IPS-18c (cell line): ENCODE data around the gene H1-8.

ENCODE experiments used
- H3K4me3 ChIP-seq: 2 replicates; pipeline ENCODE4 v1.7.0; 2013; ENCODE audit warnings: low read depth, mild to moderate bottlenecking, low read length, moderate library complexity; ENCODE audit not compliant: insufficient read depth
- H3K9me3 ChIP-seq: one replicate; pipeline ENCODE4 v1.6.1; 2013; ENCODE audit warnings: mild to moderate bottlenecking, low read length, moderate library complexity; ENCODE audit not compliant: control insufficient read depth, insufficient read depth

Gene H1-8

GRCh38 chr3:129575997-129576384, 33.0 kb downstream of the H1-8 start:
- H3K4me3 ChIP-seq: no peak overlapping the region
- no peaks in the 10 kb centered on the region for H3K9me3 ChIP-seq

GRCh38 chr3:129576514-129577352, 33.8 kb downstream of the H1-8 start:
- Histone ChIP-seq H3K4me3 (no peak overlapping the region), H3K9me3 (no peaks in the 10 kb centered on the region)

GRCh38 chr3:129577366-129577765, 34.4 kb downstream of the H1-8 start:
- H3K9me3 ChIP-seq: no peaks in the 10 kb centered on the region
- no peak overlapping the region for H3K4me3 ChIP-seq

- H3K4me3 ChIP-seq: no peak overlapping the region
- no peaks in the 10 kb centered on the region for H3K9me3 ChIP-seq
Observed at GRCh38 chr3:129577925-129578786, 35.2 kb downstream of the H1-8 start.

DNA sequence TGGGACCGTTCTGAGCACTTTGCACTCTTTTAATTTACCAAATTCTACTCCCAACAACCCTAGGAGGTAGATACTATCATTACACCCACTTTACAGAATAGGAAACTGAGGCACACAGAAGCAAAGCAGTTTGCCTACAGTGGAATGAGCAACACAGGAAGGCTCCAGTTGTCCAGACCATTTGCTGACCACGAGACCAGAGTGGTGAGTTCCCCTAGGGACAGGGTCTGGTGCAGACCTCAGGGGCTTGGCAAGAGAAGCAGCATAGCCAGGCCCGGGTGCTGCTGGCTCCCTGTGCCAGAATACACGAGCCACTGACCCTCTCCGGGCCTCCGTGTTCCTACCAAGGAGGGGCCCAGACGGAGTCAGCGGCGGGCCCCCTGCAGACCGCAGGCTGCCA, 37.0 kb downstream of the H1-8 start:
- Histone ChIP-seq H3K9me3 (no peaks in the 10 kb centered on the region), H3K4me3 (no peak overlapping the region)

- no peak overlapping the region for H3K4me3 ChIP-seq
- H3K9me3 ChIP-seq: no peaks in the 10 kb centered on the region
Observed at GRCh38 chr3:129581623-129582022, 38.6 kb downstream of the H1-8 start.

- Histone ChIP-seq H3K4me3 (no peak overlapping the region), H3K9me3 (no peaks in the 10 kb centered on the region)
Observed at GRCh38 chr3:129582799-129583198, 39.8 kb downstream of the H1-8 start.

DNA sequence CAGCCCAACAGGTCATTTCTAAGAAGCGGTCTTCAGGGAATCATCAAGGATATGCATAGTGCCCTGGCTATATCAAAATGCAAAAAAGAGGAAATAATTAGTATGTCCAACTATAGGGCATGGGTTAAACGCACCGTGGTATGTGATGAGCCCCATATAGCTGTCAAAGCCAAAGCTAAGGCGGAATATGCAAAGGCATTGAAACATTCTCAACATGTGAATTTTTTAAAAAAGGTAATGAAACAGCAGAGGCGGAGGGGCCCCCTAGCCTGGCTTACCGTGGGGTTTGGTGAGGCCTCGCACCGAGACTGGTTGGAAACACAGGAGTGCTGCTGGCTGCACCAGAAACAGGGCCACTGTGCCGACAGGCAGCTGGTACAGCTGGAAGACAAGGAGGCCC, 40.3 kb downstream of the H1-8 start:
- H3K4me3 ChIP-seq: no peak overlapping the region
- no peaks in the 10 kb centered on the region for H3K9me3 ChIP-seq

- Histone ChIP-seq H3K9me3 (no peaks in the 10 kb centered on the region), H3K4me3 (no peak overlapping the region)
Observed at GRCh38 chr3:129584631-129585030, 41.7 kb downstream of the H1-8 start.

DNA sequence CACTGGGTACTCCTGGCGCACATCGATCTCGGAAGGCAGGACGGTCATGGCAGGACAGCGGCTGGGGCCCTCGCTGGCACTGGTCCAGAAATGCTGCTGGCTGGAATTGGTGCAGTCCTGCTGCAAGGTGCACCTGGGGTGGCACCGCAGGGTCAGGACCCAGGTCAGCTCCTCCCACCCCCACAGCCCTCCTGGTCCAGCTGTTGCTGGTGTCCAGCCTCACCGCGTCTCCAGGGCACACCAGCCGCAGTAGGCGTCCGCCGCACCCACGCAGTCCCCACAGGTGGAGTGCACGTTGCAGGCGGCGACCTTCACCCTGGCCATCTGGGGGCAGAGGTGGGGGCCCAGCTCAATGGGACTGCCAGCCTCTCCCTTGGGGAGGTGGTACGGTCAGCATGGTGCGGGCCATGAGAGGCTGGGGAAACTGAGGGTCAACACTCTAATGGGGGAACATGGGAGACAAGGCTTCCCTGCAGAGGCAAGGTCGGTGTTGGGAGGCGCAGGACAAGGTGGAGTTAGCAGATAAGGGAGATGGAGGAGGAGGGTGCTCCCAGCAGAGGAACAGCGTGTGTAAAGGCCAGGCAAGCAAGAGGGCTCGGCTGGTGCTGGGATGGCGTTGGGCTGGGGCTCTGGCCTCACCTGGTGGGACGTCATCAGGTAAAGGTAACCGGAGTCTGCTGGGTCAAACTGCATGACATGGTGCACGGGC, 43.1 kb downstream of the H1-8 start:
- H3K4me3 ChIP-seq: no peak overlapping the region
- H3K9me3 ChIP-seq: no peaks in the 10 kb centered on the region

- H3K9me3 ChIP-seq: no peaks in the 10 kb centered on the region
- no peak overlapping the region for H3K4me3 ChIP-seq
Observed at GRCh38 chr3:129586746-129587430, 43.9 kb downstream of the H1-8 start.

DNA sequence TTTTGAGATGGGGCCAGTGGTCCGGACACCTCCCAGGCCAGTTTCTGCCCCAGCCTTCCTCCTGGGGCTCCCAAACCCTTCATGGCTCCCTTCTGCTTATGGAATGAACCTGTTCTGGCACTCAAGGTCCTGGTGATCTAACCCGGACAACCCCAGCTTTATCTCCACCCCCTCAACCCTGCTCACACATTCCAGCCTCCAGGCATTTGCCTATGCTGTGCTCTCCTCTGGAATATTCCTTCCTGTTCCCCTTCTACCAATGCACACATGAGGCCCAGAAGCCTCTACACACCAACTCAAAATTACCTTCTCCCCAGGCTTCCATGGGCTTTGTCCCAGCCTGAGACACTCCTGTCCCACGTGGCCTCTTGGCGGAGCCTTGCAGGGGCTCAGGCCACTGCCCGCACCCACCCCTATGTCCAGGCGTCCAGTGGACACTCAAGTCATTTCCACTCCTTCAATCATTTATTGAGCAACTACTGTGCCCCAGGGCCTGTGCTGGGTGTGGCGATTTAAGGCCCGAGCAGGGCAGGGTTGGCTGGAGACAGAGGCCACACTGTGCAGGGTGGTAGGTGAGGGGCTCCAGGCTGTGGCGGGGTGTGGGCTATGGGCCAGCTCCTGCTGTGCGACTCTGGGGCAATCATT, 44.7 kb downstream of the H1-8 start:
- H3K4me3 ChIP-seq: no peak overlapping the region
- no peaks in the 10 kb centered on the region for H3K9me3 ChIP-seq

DNA sequence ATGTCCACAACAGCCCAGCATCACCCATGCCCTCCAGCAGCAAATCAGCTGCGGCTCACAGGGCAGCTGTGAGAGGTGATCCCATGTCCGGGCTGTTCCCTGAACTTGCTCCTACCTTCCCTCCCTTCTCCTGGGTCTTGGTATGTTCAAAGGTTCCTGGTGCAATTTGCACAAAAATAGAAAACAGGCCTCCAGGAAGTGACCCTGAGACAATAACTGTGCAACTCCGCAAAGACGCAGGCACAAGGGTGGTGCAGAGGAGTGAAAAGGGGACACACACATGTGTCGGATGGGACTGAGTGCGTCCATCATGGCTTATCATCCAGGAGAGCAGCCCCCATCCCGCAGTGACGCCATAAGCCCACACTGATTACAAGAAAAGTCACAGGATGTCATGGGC, 47.2 kb downstream of the H1-8 start:
- no peak overlapping the region; the same call in 1 of the 2 replicates for H3K4me3 ChIP-seq
- H3K9me3 ChIP-seq: no peaks in the 10 kb centered on the region

DNA sequence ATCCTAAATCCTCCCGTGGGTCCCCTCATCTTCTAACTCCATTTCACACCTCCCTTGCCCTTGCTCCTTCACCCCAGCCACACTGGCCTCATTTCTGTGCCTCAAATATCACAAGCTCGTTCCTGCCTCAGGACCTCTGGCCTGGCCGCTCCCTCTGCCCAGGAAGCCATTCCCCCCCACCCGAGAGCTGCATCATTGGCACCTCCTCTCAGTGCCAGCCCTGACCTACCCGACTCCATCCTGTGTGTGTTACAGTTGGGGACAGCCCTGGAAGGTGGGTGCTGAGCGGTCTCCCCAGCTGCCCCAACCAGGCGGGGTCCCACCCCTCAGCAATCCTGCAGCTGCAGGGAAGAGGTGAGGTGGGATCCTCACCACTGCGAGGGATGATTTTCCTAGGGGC, 49.0 kb downstream of the H1-8 start:
- Histone ChIP-seq H3K9me3 (no peaks in the 10 kb centered on the region), H3K4me3 (no peak overlapping the region)

GRCh38 chr3:129592381-129593131, 49.6 kb downstream of the H1-8 start:
- Histone ChIP-seq H3K9me3 (no peaks in the 10 kb centered on the region), H3K4me3 (no peak overlapping the region; the same call in 1 of the 2 replicates)

GRCh38 chr3:129593230-129593594, 50.2 kb downstream of the H1-8 start:
- H3K4me3 ChIP-seq: no peak overlapping the region; the same call in 1 of the 2 replicates
- no peaks in the 10 kb centered on the region for H3K9me3 ChIP-seq
